ENCODE results near the gene EXOC4. TPM values are rescaled to one million over a fixed set of nuclear protein-coding genes. Genes with fewer than 3 reads are reported as not detected.

Gene EXOC4
- total and polyA plus RNA-seq, 2 of the 8 experiments (the other 6 are each of a cell fraction or from before 2014, with no cell fraction given) = 27.0 to 67.3 TPM

- Histone ChIP-seq H3K4me3 (ENCODE audit: extremely low read depth in 1 of 4, insufficient read depth in 2 of 4, low read depth in 3 of 4, low read length in 4 of 4) (no peak overlapping the region), H3K56ac (replicated peaks; ENCODE audit: insufficient read length, low read depth, low read length) (no peak overlapping the region), H3K9ac (replicated peaks in 1 of 4; ENCODE audit: extremely low read depth in 1 of 4, low read depth in 3 of 4, low read length in 3 of 4) (no peak overlapping the region), H3K36me3 (ENCODE audit: control insufficient read depth in 2 of 4, insufficient read depth in 4 of 4, low read length in 3 of 4) (no peaks in the 10 kb centered on the region), H2AK5ac (ENCODE audit: low read depth, low read length) (no peak overlapping the region), H3K79me1 (ENCODE audit: low read depth, low read length) (no peaks in the 10 kb centered on the region; the same call in 1 of the 2 replicates), H3K4ac (replicated peaks; ENCODE audit: insufficient read length, low read depth, low read length) (no peak overlapping the region), H3K79me2 (ENCODE audit: control insufficient read depth in 1 of 2, insufficient read depth in 2 of 2, low read length in 2 of 2) (no peaks in the 10 kb centered on the region), H3K4me1 (replicated peaks in 1 of 4; ENCODE audit: control insufficient read depth in 3 of 4, insufficient read depth in 4 of 4, low read length in 3 of 4) (peaks cover under 1 to 9% (median 3%) of the 10 kb centered on the region in 4 experiments; a peak in 5 of 7 replicates), H2AFZ (ENCODE audit: low read length) (no peak overlapping the region), H3K23ac (ENCODE audit: insufficient read length) (no peak overlapping the region), H4K5ac (ENCODE audit: insufficient read length, low read depth, low read length) (no peak overlapping the region), H3K23me2 (ENCODE audit: low read depth, low read length) (no peaks in the 10 kb centered on the region), H3K9me3 (ENCODE audit: insufficient read depth in 2 of 2, low read depth in 1 of 2, low read length in 1 of 2) (peaks cover 0 to 5% of the 10 kb centered on the region in 2 experiments; a peak in 1 of 4 replicates), H4K20me1 (replicated peaks in 1 of 2; ENCODE audit: control insufficient read depth in 1 of 2, insufficient read depth in 2 of 2, low read length in 2 of 2) (no peaks in the 10 kb centered on the region), H3K4me2 (ENCODE audit: insufficient read depth in 1 of 2, low read depth in 2 of 2, low read length in 2 of 2) (no peak overlapping the region), H2BK15ac (ENCODE audit: low read length) (no peak overlapping the region), H2BK120ac (replicated peaks; ENCODE audit: low read depth, low read length) (no peak overlapping the region), H2BK20ac (ENCODE audit: low read length) (no peak overlapping the region), H2BK12ac (ENCODE audit: low read depth, low read length) (no peak overlapping the region), H3K14ac (ENCODE audit: insufficient read length) (no peak overlapping the region), H4K8ac (ENCODE audit: extremely low read depth, insufficient read depth, low read length) (no peak overlapping the region), H3K27me3 (replicated peaks in 1 of 4; ENCODE audit: control insufficient read depth in 3 of 4, extremely low read depth in 1 of 4, insufficient read depth in 3 of 4, low read length in 3 of 4) (no peaks in the 10 kb centered on the region), H2BK5ac (ENCODE audit: low read depth, low read length) (no peak overlapping the region), H3K18ac (ENCODE audit: extremely low read depth, low read length) (no peak overlapping the region), H4K91ac (replicated peaks; ENCODE audit: insufficient read length, low read length) (no peak overlapping the region), H3K27ac (ENCODE audit: low read depth, low read length) (no peak overlapping the region)
- TF ChIP-seq TAF1 (IDR thresholded peaks at IDR 0.05; ENCODE audit: low read depth, low read length) (no peak), CEBPB (IDR thresholded peaks at IDR 0.05; ENCODE audit: low read depth, low read length) (peak; percentile 25; the same call in 1 of the 2 replicates)
- FAIRE-seq (peak; percentile 13), DNase-seq (ENCODE audit: low read depth in 1 of 2, low spot score in 2 of 2) (no peak)
- POLR2A ChIA-PET (ENCODE audit: partially characterized antibody) = no interaction called here
- WGBS, 2 experiments (ENCODE audit: extremely low coverage in 1 of 2, insufficient coverage in 1 of 2, insufficient read length in 1 of 2, insufficient replicate concordance in 2 of 2, low coverage in 1 of 2, low lambda C conversion rate in 2 of 2, missing lambda C conversion rate in 1 of 2) = 86 to 100% methylated on average over 2 to 3 of the region's 3 CpGs
- CTCF ChIA-PET (ENCODE audit: partially characterized antibody) = no interaction called here
Observed at GRCh38 chr7:133428876-133429275, 176.0 kb downstream of the EXOC4 start.
